GM12865 (cell line): ENCODE data around the gene CCL19.
A peak's percentile ranks its signal among the peaks of the same experiment; 100 is the strongest.

Experiments
- DNase-seq: peaks from one replicate; pipeline ENCODE4 v3.0.0; 2010; ENCODE audit warnings: low read depth
- H3K4me3 ChIP-seq: 2 replicates; pipeline ENCODE4 v1.5.1; 2011; ENCODE audit warnings: mild to moderate bottlenecking, low read depth, low read length, control low read depth
- TF ChIP-seq, protein P1 (sequence below): IDR thresholded peaks from 2 replicates; pipeline ENCODE4 v1.5.1; 2011; ENCODE audit warnings: low read length, control low read depth, low read depth, inconsistent platforms; ENCODE audit not compliant: insufficient read depth; ENCODE audit errors: missing control alignments

Gene CCL19

DNA sequence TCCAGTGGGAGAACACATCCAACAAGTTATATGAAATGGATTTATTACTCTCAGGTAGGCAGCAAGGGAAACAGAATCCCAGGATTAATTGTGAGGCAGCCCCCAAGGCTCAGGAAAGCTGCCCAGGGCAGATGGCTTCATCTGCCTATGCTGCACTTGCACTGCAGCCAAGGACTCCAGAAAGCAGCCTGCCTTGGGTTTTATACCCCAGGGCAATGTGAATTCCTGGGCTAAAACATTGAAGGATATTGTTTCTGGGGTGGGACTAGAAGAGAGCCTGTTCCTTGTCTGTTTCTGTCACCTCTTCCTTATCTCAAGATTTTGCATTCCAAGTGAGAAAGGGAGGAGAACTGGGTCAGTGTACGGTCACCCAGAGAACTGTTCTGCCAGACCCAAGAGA is 19.8 kb downstream of the CCL19 start:
- TF ChIP-seq, protein P1, sequence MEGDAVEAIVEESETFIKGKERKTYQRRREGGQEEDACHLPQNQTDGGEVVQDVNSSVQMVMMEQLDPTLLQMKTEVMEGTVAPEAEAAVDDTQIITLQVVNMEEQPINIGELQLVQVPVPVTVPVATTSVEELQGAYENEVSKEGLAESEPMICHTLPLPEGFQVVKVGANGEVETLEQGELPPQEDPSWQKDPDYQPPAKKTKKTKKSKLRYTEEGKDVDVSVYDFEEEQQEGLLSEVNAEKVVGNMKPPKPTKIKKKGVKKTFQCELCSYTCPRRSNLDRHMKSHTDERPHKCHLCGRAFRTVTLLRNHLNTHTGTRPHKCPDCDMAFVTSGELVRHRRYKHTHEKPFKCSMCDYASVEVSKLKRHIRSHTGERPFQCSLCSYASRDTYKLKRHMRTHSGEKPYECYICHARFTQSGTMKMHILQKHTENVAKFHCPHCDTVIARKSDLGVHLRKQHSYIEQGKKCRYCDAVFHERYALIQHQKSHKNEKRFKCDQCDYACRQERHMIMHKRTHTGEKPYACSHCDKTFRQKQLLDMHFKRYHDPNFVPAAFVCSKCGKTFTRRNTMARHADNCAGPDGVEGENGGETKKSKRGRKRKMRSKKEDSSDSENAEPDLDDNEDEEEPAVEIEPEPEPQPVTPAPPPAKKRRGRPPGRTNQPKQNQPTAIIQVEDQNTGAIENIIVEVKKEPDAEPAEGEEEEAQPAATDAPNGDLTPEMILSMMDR: no peak
- H3K4me3 ChIP-seq: no peak overlapping the region
- DNase-seq: no peak

DNA sequence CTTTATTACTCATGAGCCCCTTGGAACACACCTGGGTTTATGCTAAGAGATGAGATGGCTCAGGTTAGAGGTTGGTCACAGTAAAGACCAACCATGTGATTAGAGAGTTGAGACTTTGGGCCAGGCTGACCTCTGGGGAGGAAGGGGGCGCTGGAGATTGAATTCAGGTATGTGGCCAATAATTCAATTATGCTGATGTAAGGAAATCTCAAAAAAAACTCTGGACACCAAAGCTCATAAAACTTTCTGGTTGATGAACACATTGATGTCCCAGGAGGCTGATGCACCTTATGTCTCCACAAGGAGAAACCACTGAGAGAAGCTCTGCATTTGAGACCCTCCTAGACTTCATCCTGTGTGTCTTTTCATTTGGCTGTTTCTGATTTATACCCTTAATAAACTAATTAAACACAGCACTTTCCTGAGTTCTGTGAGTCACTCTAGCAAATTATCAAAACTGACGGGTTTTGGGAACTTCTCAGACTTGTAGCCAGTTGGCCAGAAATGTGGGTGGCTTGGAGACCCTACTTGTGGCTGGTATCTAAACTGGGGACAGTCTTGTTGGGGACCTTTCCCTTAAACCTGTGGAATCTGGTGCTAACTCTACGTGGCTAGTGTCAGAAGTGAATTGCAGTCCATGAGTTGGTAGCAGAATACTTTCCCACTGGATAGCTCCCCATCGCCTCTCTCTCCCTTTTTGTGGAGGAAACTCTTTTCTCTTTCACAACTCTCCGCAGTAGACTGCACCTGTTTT is 21.1 kb downstream of the CCL19 start:
- H3K4me3 ChIP-seq: no peak overlapping the region

DNA sequence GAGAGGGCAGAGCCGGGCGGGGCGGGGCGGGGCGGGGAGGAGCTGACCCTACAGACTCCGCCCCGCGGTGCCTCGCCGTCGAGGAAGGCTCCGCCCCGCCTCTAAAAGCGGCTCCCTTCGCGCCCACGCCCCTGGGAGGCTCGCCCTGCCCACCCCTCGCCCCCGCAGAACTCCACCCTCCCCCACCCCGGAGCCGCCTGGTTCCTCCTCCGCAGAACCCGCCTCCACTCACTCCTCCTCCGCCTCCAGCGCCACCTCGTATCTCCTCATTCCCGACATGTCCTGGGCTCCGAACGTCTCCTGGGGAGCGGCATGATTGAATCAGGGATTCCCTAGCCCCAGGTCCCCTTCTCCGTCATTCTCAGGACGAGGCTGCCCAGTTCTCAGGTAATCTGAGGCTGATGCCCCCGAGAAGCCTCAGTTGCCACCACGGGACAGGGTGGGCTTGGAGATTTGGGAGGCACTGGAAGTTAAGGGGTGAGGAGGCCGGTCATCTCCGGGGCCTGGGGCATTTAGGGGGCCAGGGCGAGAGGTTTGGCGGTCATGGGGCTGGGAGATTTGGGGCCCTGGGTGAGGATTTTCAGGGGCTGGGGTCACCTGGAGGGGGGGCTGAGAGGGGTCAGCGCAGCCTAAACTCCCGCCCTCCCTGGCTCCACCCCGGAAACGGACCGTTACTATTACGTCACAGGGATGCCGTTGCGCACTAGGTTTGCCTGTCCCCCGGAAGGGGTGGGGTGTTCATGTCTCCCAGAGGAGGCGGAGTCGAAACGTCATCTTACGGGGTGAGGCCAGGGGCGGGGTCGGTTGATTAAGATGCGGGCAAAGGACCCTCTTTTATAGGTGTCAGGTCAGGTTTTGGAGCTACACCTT is 25.5 kb downstream of the CCL19 start:
- H3K4me3 ChIP-seq: peak overlapping the region; percentile 81
- TF ChIP-seq, protein P1: no peak
- peak; percentile 91 for DNase-seq

More for the DNA sequence above, 21.1 kb downstream of the CCL19 start:
- DNase-seq: no peak
- TF ChIP-seq, protein P1: no peak

DNA sequence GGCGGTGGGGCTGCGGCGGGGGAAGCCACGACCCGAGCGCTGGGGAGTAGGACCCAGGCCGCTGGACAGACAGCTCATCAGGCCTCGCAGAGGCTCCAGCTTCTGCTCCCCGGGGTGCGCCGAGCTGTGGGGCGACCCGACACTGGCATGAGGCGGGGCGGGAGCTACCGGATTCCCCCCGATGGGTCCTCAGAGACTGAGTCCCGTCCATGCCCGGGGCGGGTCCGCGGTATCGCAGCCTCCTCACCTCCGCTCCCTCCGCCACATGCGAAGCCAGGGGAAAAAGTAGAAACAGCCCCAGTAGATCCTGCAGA is 26.1 kb downstream of the CCL19 start:
- peak overlapping the region; percentile 81 for H3K4me3 ChIP-seq

DNA sequence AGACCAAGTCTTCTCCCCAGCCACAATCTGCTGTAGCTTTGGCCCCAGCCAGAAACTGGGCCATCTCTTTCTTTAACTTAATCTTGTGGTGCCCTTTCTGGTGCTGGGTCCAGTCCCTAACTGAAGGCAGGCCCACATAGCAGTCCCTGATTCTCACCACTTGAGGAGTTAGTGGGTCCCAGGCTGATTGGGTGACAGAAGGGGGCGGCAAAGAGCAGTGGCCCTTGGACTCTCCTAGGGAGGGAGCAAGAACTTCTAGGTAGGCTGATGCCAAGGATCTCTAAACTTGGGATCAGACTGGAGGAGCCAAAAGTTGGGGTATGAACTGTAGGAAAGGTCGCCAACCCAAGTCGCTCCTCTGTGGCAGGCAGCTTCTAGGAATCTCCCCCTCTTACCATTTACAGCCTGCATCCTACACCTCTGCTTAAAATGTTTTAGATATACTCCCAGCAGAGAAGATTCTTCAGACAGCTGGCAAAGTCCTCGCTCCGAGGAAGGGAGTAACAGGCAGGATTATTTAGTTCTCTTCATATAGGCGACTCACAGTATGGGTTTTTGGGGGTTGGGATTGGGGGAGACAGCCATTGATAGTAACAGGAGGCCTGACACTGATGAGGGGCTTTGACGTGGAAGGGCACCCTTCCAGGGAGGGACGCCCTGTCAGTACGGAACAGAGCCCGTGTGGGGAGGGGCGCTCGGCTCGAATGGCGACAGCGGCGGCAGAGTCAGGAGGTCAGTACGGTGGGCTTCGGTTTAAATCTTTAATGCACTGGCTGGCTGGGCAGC is 26.6 kb downstream of the CCL19 start:
- peak; percentile 79 for DNase-seq
- peak overlapping the region; percentile 81 for H3K4me3 ChIP-seq
- TF ChIP-seq, protein P1: peak; percentile 96

More for the DNA sequence above, 26.1 kb downstream of the CCL19 start:
- no peak for DNase-seq
- TF ChIP-seq, protein P1: no peak

DNA sequence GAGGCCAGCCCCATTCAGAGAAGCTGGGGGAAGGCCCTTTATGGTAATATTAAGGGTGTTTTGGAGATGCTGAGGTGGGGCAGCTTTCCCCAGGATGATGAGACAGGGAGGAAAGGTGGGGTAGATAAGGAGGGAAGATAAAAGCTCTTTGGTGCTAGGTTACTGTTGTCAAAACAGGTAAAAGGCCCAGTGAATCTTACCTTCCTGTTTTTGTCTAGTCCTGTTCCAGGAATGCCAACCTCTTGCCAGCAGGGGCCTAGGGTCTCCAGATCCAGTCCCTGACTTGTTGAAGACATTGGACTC is 27.8 kb downstream of the CCL19 start:
- no peak for DNase-seq
- no peak overlapping the region for H3K4me3 ChIP-seq
- TF ChIP-seq, protein P1: no peak
